Ectodermal cell (in vitro differentiated cells): Measurements from ENCODE around the gene SV2B.

Source experiments
- H3K27ac ChIP-seq: 2 replicates; pipeline ENCODE4 v1.7.0; 2013; ENCODE audit warnings: mild to moderate bottlenecking, low read depth, low read length; ENCODE audit not compliant: insufficient read depth, poor library complexity, severe bottlenecking
- H3K27me3 ChIP-seq: 2 replicates; pipeline ENCODE4 v1.7.0; 2013; ENCODE audit warnings: mild to moderate bottlenecking, low read length; ENCODE audit not compliant: insufficient read depth, control insufficient read depth, poor library complexity, severe bottlenecking
- H3K36me3 ChIP-seq: one replicate; pipeline ENCODE4 v1.7.0; 2013; ENCODE audit warnings: low read length; ENCODE audit not compliant: control insufficient read depth, insufficient read depth
- H3K4me1 ChIP-seq: one replicate; pipeline ENCODE4 v1.7.0; 2013; ENCODE audit warnings: low read length; ENCODE audit not compliant: control insufficient read depth, insufficient read depth
- H3K4me3 ChIP-seq: 2 replicates; pipeline ENCODE4 v1.7.0; 2013; ENCODE audit warnings: low read depth, low read length, control low read depth; ENCODE audit not compliant: insufficient read depth
- H3K9me3 ChIP-seq: 2 replicates; pipeline ENCODE4 v1.7.0; 2013; ENCODE audit warnings: mild to moderate bottlenecking, low read length, moderate library complexity; ENCODE audit not compliant: control insufficient read depth
- WGBS, 2 experiments: methylation state at CpG; one replicate each; pipeline ENCODE4 v1.1.7; 2013; ENCODE audit warnings: missing lambda C conversion rate in 2 of 2; 5-methylcytosine and 5-hydroxymethylcytosine counted together

SV2B gene

GRCh38 chr15:91225741-91226140 lies 125.7 kb downstream of the SV2B start:
- Histone ChIP-seq H3K4me1 (peaks cover 3% of the 10 kb centered on the region), H3K27ac (no peak overlapping the region), H3K4me3 (no peak overlapping the region), H3K36me3 (no peaks in the 10 kb centered on the region), H3K9me3 (no peaks in the 10 kb centered on the region), H3K27me3 (no peaks in the 10 kb centered on the region)
- 80 to 97% methylated on average over 4 to 5 of the region's 5 CpGs for WGBS, 2 experiments

GRCh38 chr15:91227117-91227516 lies 127.1 kb downstream of the SV2B start:
- Histone ChIP-seq H3K36me3 (no peaks in the 10 kb centered on the region), H3K9me3 (no peaks in the 10 kb centered on the region), H3K4me3 (no peak overlapping the region), H3K4me1 (peaks cover 3% of the 10 kb centered on the region), H3K27me3 (no peaks in the 10 kb centered on the region), H3K27ac (no peak overlapping the region)
- WGBS, 2 experiments: 28 to 35% methylated on average over 2 to 3 of the region's 3 CpGs

GRCh38 chr15:91227766-91228165 lies 127.7 kb downstream of the SV2B start:
- 74 to 80% methylated on average over 5 of the region's 5 CpGs for WGBS, 2 experiments
- H3K27me3 ChIP-seq: no peaks in the 10 kb centered on the region
- peaks cover 3% of the 10 kb centered on the region for H3K4me1 ChIP-seq
- H3K36me3 ChIP-seq: no peaks in the 10 kb centered on the region
- no peak overlapping the region for H3K4me3 ChIP-seq
- no peak overlapping the region for H3K27ac ChIP-seq
- H3K9me3 ChIP-seq: no peaks in the 10 kb centered on the region

- Histone ChIP-seq H3K4me3 (no peak overlapping the region), H3K36me3 (no peaks in the 10 kb centered on the region), H3K27me3 (no peaks in the 10 kb centered on the region), H3K27ac (no peak overlapping the region), H3K4me1 (peaks cover 3% of the 10 kb centered on the region), H3K9me3 (no peaks in the 10 kb centered on the region)
- 92 to 96% methylated on average over 3 of the region's 3 CpGs for WGBS, 2 experiments
Observed at GRCh38 chr15:91228383-91228782, 128.3 kb downstream of the SV2B start.

- Histone ChIP-seq H3K27me3 (no peaks in the 10 kb centered on the region), H3K27ac (no peak overlapping the region)
- WGBS, 2 experiments: 90 to 95% methylated on average over 9 of the region's 9 CpGs
Observed at GRCh38 chr15:91228890-91229289, 128.8 kb downstream of the SV2B start.

GRCh38 chr15:91231703-91232102 lies 131.6 kb downstream of the SV2B start:
- H3K4me1 ChIP-seq: peaks cover 3% of the 10 kb centered on the region
- no peaks in the 10 kb centered on the region for H3K36me3 ChIP-seq
- H3K9me3 ChIP-seq: no peaks in the 10 kb centered on the region
- 93 to 94% methylated on average over 6 of the region's 6 CpGs for WGBS, 2 experiments
- no peak overlapping the region for H3K4me3 ChIP-seq
- H3K27ac ChIP-seq: no peak overlapping the region
- peaks cover 2% of the 10 kb centered on the region for H3K27me3 ChIP-seq

More at GRCh38 chr15:91228890-91229289, 128.8 kb downstream of the SV2B start:
- no peaks in the 10 kb centered on the region for H3K9me3 ChIP-seq
- no peaks in the 10 kb centered on the region for H3K36me3 ChIP-seq
- peaks cover 3% of the 10 kb centered on the region for H3K4me1 ChIP-seq
- H3K4me3 ChIP-seq: no peak overlapping the region

- Histone ChIP-seq H3K9me3 (no peaks in the 10 kb centered on the region), H3K4me1 (peaks cover 6% of the 10 kb centered on the region), H3K27me3 (peaks cover 4% of the 10 kb centered on the region), H3K36me3 (no peaks in the 10 kb centered on the region), H3K27ac (no peak overlapping the region), H3K4me3 (no peak overlapping the region)
- 81 to 86% methylated on average over 2 of the region's 2 CpGs for WGBS, 2 experiments
Observed at GRCh38 chr15:91234759-91235158, 134.7 kb downstream of the SV2B start.

GRCh38 chr15:91235376-91235775 lies 135.3 kb downstream of the SV2B start:
- Histone ChIP-seq H3K4me3 (no peak overlapping the region), H3K4me1 (peaks cover 6% of the 10 kb centered on the region), H3K9me3 (no peaks in the 10 kb centered on the region), H3K27me3 (peaks cover 4% of the 10 kb centered on the region), H3K36me3 (no peaks in the 10 kb centered on the region), H3K27ac (no peak overlapping the region)
- 88 to 95% methylated on average over 3 of the region's 3 CpGs for WGBS, 2 experiments

- Histone ChIP-seq H3K9me3 (no peaks in the 10 kb centered on the region), H3K4me1 (peaks cover 6% of the 10 kb centered on the region), H3K27me3 (peaks cover 4% of the 10 kb centered on the region), H3K4me3 (no peak overlapping the region), H3K36me3 (no peaks in the 10 kb centered on the region), H3K27ac (no peak overlapping the region)
- WGBS, 2 experiments: 94% methylated on average over 5 of the region's 5 CpGs
Observed at GRCh38 chr15:91237445-91237844, 137.4 kb downstream of the SV2B start.

- H3K27me3 ChIP-seq: peaks cover 10% of the 10 kb centered on the region
- no peaks in the 10 kb centered on the region for H3K9me3 ChIP-seq
- H3K36me3 ChIP-seq: no peaks in the 10 kb centered on the region
- 78 to 85% methylated on average over 9 to 10 of the region's 10 CpGs for WGBS, 2 experiments
- H3K27ac ChIP-seq: no peak overlapping the region
- no peak overlapping the region for H3K4me3 ChIP-seq
- peaks cover 6% of the 10 kb centered on the region for H3K4me1 ChIP-seq
Observed at GRCh38 chr15:91238644-91239425, 138.8 kb downstream of the SV2B start.
